HG02588 (cell line): ENCODE results near the gene TBC1D9.

ENCODE experiments used
- ATAC-seq: cut with Tn5 transposase; IDR thresholded peaks from one replicate; pipeline ENCODE4 v1.9.1; 2021; ENCODE audit warnings: mild to moderate bottlenecking, moderate library complexity; ENCODE audit not compliant: unreplicated experiment

TBC1D9 gene

DNA sequence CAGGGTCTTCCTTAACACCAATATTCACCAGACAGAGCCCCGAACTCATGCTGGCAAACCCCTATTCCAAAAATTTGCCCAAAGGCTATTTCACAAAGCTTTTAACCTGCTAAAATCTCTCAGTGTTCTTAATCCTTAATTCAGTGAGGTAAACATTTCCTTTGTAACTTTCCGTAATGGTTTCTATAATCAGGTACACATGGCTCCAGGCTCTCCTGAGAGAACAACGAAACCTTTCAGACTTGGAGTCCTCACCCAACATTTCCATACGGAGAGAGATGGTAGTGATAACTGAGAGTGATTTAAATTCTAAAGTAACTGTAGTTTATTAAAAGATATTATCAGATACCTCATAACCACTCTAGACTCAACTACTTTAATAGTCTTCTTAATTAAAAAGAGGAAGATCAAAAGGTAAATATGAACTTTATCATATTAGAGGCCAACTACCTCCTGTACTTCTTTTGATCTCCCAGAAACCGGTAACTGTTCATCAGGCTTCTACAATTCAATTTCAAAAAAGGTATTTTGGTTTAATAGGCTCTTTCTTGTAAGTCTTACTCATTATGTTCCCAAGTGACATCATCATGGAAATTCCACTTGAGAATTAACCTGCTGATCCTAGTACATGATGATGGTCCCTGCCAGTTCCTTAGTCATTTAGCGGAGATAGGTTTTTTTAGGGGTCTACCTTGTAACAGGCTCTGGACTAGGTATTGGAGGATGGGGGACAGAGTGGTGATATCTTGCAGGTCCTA, 96.1 kb downstream of the TBC1D9 start:
- ATAC-seq, result no peak

DNA sequence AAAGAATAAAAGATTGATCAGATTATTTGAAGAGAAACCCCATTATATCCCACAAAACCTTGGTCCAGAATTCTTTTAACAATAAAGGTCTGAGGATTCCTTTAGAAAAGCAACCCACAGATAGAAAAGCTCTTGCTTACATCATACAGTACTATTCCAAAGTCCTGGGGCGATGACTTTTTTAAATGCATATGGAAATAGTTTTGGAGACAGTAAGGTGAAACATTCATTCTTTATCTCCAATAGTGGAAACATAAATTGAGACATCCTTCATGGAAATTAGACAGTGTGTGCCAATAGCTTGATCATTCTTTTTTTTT, 101.7 kb downstream of the TBC1D9 start:
- no peak for ATAC-seq

DNA sequence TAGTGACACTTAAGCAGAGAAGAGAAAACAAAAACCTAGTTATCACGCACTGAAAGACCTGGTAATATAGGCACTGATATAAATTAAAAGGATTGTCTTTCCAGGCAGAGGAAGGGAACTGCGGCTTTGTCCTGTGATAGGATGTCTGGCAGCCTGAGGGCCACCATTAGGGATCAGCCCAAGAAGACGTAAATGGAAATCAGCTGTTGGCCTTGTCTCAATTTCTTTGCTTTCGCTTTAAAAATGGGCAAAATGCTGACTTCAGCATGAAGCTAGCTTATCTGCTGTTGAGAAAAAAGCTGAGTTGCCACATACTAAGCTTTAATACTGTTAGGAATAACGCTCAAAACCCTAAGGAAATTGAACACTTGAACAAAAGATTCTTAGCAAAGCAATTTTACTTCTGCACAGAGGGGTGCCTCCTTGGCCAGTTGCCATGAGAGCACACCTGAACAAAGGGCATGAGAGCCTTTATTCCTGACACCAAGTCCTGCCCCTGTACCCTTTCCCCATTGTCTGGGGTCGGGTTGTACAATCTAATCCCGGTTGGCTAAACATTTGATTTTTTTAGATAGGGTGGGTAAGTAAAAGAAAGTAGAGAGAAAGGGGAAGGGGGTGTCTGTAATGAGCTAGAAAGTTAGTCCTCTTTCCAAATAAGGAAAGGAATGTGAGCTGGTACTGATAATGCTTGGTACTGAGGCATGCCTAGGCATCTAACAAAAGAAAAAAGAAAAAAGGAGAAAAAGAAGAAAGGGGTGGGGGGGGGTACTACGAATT, 102.3 kb downstream of the TBC1D9 start:
- ATAC-seq, result no peak

DNA sequence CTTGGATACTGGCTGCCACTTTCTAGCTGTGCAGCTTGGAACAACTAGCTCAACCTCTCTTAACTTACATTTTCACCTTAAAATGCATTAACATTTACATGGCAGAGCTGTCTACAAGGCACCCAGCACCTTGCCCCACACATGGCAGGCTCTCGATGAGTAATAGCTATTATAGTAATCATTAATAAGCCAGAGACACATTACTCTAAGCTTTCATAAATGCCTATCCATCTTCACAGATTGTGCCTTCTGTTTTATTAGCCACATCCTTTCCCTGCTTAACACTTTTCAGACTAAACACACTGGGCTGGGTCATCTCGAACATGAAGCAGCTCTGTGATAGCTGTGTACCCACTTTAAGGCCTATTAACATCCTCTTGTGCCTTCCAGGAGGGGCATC, 103.6 kb downstream of the TBC1D9 start:
- no peak for ATAC-seq

DNA sequence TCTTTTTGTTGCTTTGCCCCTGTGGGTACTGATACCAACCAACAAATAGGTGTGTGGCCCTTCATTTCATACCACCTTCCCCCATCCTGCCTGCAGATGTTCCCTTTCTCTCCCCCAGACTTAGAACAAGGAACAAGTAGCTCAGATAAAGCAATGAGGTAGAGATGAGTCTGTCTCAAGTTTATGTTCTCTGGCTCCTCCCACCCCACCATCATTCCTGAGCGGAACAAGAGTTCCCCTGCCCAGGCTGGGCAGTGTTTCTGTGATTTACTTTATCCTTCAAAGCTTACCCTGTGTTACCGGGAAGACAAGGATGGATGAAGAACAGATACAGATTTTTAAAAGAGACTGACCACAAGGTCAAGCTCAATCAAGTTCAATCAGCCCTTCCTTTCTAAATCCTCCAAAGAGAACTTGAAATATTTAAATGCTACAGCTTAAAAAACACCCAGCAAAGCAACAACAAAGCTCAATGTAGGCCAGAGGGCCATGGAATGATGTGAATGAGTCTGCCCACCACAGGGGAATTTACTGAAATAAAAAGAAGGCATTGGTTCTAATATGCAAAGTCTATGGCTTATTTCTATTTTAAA, 107.4 kb downstream of the TBC1D9 start:
- no peak for ATAC-seq

DNA sequence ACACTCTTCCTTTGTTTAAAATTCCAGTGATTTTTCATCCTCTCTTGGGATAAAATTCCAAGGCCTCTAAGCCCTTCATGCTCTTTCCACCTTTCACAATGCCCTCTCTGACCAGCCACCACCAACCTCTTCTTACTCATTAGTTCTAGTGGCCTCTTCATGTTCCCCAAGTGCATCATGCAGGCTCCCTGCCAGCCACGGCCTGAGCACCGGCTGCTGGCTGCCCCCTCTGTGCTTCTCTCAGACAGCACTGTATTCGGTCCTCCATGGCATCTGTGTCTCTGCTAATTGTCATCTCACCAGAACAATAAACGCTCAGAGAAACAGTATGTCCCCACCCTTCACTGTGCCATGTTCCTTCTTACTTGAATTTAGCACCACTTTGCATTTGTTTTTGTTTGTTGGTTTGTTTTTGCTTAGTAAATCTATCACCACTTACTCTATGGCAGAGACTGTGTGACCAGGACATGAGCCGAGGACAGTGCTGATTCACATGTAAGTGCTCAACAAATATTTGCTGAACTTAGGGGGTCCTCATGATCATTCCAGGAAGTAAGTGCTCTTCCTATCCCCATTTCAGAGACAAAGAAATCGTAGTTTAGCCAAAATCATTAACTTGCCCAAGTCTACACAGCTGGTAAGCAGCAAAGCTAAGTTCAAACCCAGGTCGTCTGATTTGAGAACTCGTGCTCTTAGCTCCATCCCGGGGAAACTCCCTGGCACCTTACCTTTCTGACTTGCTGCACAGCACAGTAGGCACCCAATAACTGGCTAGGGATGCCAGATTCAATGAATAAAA, 110.4 kb downstream of the TBC1D9 start:
- no peak for ATAC-seq

DNA sequence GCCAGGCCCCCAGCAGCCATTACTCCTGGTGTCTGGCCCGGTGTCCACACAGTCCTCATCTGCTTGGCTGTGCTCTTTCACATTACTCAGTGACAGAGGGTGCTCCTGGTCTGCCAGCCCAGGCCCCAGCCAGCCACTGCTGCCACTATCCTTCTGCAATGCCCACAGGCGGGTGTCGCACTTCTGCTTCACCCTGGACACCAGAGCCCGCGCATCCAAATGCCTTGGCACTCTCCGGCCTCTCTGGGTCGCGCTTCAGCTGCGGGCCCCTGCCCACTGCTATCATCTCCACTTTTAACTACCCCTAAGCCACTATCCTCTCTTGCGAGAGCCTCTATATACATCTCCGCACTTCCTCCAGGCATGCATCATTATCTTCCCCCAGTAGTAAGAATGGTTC, 111.0 kb downstream of the TBC1D9 start:
- no peak for ATAC-seq

DNA sequence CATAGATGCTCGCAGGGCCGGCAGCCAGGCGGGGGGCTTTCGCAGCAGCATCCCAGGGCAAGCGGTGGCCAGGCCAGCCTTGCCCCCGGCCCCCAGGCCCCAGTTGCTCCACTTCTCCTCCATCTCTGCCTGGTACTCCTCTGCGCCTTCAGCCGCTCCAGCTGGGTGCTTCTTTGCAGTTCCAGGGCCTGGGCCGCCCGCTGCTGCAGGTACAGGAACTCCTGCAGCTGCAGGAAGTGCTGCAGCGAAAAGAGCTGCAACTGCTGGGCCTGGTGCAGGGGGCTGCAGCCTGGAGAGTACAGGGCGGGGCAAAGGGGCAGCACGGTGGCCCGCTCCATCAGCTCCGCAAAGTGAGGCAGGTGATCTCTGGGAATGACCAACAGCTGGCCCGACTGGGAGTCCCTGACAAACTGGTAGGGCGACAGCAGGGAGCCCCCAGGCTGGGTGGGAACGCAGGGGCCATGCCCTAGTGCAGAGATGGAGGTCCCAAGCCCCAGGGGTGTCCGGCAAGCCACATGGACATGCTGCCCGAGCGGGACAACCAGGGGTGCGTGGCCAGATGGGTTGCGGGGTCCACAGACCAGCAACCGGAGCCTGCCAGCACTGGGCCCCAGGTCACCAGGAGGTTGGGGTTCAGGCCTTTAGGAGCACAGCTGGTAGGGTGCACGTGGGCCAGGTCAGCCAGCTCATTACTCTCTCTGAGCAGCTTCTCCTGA, 111.6 kb downstream of the TBC1D9 start:
- ATAC-seq, result no peak

DNA sequence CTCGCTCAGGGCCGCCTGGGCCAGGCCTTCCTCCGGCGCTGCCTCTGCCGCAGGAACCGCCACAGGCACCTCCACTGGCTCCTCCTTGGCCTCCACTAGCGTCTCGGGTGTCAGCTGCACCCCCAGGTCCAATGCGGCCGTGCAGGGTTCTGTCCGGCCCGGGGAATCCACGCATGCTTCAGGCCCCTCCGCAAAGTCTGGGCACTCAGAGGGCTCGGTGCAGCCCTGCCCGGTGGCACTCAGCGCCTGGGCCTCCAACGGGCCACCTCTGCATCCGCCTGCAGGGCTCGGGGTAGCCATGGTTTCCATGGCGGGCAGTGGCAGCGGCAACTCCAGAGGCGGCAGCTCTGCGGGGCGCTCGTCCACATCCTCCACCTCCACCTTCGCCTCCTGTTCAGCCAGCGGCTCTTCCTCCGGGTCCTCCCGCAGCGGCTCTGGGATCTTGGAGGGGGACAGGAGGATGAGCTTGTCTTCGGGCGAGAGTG, 112.6 kb downstream of the TBC1D9 start:
- no peak for ATAC-seq

DNA sequence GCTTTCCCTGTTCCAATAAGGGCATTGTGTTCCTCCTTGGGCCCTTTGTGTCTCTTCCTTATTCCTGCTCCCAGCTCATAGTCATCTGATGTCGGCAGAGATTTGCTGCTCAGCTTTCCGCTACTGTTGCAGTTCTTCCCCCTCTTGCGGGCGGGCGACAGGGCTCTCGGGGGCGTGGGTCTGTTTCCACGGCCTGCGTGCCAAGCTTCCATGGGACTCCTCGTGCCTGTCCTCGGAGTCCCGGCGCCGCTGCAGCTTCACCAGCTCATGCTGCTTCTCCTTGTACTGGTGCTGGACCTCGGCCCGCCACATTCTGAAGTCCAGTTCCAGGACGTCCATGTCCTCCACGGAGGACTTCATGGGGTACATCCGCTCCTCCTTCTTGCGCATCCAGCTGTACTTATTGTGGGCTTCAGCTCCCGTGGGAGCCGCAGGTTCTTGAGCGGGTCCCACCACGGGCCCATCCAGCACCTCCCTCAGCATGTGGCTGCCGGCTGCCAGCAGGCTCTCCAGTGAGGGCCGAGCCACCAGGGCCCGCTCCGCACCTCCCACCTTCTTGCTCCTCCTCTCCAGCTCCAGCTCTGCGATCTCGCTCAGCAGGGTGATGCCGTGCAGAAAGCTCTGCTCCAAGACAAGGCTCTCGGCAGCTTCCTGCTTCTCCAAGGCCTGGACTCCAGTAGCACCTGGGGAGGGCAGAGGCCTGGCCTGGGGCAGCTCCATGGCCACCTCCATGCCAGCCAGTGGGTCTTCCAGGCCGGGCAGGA, 113.3 kb downstream of the TBC1D9 start:
- ATAC-seq, result no peak

DNA sequence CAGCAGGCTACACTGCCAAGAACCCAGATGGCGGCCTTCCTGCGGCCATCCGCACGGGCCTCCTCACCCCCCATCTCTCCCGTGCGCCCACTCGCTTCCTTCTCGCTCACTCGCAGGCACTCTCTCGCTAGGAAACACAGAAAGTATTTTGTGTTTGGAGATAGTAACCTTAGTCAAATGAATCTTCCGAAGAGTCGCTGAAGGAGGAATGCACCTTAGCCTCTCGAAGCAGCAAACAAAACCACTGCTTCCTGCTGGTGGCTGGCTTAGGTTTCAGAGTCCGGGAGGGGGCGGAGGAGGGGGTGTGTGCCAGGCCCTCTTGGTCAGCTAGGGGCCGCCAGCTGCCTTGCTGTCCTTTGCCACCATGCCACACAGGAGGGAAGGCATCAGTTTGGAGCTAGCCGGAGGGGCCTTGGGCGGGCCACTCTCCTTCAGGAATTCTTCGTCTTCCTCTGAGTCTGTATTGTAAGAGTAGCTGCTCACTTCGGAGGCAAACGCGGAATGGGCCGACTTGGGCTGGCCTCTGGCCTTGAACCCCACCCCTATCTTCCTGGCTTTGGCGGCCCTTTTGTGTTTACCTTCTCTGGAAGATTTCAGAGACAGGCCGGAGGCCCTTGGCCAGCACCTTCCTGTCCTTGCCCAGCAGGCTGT, 114.3 kb downstream of the TBC1D9 start:
- no peak for ATAC-seq

DNA sequence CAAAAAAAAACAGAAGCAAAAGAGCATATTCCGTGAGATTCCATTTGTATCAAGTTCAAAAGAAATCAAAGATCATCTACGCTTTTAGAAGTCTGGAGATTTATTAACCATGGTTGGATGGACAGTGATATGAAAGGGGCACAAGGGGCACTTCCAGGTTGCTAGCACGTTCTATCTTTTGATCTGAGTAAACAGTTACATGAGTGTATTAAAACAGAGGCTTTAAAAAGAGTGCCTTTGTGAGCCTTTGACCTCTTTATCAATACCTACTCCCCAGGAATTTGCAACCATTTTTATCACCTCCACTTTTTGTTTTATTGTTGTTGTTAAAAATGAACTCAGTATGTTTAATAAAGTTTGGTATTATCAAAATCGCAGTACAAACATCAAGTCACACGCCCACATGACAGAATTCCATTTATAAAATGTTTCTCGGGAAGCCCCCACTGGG, 115.1 kb downstream of the TBC1D9 start:
- no peak for ATAC-seq

DNA sequence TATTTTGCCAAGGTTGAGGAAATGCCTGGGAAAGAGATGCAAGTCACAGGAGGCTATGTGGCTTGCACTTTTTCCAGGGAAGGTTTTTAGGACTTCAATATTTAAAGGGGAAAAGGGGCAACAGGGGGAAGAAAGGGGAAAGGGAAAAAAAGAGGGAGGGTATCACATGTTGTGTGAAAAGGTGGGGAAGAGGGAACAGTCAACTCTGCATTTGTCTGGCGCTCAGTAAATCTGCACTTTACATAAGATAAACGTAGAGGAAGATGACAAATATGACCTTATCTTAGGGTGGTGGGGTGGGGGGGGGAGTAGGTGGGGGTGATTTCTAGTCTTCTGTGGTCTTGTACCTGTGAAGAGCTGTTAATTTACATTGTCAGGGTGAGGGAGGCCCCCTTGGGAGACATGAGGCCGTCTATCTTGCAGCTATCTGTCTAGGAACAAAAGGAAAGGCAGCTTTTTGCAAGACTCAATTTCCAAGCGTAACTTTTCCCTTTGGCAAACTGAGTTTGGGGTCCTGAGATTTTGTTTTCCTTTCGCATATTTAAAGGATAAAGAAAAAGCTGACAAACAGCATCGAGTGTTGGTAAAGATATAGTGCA, 115.9 kb downstream of the TBC1D9 start:
- no peak for ATAC-seq

DNA sequence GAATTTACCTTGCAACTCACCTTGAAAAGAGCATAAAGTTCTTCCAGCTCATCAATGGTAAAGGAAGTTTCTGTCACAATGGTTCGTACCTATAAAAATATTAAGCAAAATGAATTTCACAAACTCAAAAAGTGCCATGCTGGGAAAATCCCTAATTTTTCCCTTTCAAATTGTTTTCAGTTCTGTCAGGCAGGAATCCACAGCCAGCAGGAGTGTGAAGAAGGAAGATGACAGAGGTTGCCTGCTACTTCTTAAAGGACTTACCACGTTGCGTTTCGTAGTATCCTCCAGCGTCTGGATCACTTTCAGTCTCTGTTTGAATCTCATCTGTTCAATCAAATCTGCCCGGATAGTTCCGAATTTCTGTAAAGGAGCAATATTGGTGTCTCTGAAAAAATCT, 117.1 kb downstream of the TBC1D9 start:
- no peak for ATAC-seq

DNA sequence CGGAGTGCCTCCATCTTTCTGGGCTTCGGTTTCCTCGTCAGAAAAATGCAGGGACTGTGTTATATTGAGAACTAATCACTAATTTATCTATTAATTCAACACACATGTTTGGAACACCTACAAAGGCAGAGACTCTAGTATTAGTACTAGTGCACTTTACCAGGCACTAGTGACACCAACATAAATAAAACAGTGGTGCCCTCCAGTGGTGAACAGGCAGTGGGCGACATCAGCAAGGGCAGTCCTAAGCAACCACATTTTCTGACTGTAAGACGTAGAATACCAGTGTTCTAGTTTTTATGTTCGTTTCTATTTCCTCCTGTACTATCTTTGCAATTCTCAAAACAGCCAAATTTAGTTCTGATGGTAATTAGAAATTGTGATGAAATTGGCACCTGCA, 118.3 kb downstream of the TBC1D9 start:
- ATAC-seq, result no peak

DNA sequence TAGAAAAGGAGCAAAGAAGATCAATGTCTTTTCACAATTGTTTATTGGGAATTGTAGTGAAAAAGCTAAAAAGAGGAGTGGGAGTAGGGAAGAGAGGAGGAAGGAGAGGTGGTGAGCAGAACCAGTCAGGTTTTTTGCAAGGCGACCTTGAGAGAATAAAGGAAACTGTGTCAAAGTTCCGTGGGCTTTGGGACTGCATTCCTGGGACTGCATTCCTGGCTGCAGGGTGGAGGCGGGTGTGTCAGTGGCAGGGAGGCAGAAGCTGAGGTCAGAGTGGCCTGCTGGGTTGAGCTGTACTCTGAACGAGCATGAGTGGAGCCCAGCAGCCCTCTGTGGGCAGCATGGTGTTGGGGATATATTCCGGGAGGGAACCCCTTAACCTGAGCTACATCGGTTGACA, 120.6 kb downstream of the TBC1D9 start:
- no peak for ATAC-seq

DNA sequence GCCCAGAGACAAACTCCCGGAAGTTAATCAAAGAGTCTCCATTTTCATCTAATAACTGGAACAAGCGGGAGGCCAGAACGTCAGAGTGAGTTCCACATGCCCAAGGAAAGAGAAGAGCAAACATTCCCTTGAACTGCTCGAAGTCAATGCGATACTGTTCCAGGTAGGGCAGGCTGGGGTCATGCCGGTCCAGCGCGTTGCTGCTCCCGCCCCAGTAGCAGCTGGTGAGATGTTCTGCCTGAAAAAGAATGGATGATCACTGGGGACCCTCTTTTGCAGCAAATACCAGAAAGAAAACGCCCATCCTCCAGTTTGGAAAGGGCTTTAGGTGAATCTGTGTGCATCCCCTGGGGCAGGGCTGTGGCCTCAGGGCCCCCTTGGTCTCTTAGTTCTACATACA, 122.2 kb downstream of the TBC1D9 start:
- no peak for ATAC-seq

DNA sequence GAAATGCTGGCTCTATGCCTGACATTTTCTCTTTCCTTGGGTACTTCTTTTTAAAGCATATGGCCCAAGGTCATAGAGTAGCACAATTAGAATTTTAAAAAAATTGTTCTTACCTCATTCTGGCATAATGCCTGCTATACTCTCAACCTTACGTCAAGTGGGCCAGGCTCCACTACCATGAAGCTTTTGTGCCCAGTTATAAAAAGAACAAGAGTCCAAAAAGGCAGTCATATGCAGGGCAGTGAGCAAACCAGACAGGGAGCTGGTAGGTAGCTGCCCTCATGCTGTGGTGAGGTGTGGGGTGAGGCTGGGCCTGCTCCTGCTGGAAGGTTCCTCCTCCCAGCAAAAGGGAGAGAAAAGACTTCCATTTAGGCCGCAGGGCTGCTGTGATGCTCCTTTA, 123.1 kb downstream of the TBC1D9 start:
- no peak for ATAC-seq

DNA sequence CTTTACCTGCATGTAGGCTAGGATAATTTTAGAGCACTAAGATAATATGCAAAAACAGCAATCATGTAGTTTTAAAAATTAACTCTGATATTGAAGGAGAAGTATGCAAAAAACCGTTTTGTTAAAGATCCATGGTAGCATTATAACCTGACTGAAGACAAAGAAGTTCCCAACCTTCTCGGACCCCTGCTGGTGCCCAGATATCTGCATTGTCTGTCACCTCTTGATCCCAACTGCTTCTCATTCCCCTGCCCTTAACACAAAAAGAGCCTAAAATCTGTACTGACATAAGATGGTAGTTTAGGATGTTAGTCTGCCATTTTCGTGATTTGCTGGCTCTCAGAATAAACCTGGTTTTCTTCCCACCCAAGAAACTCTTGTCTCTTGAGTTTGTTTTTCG, 125.9 kb downstream of the TBC1D9 start:
- no peak for ATAC-seq
